Measurements from ENCODE around the gene TOP1.

The TOP1 gene

GRCh38 chr20:41038149-41038877 is 9.7 kb downstream of the TOP1 start:
- no peak for TF ChIP-seq CTCF (IDR thresholded peaks at IDR 0.05; ENCODE audit: poor library complexity, severe bottlenecking)
- no peak for DNase-seq (ENCODE audit: low spot score)
- ATAC-seq (ENCODE audit: low read depth), result no peak
- no peaks in the 10 kb centered on the region for H3K27me3 ChIP-seq (ENCODE audit: insufficient read depth, poor library complexity, severe bottlenecking)
- peaks cover 31% of the 10 kb centered on the region for H3K4me1 ChIP-seq (ENCODE audit: insufficient read depth, poor library complexity, severe bottlenecking)
- H3K27ac ChIP-seq (ENCODE audit: poor library complexity, severe bottlenecking), result peak overlapping the region; percentile 0
- H3K9me3 ChIP-seq (ENCODE audit: severe bottlenecking), result no peaks in the 10 kb centered on the region
- no peak overlapping the region for H3K4me3 ChIP-seq (ENCODE audit: severe bottlenecking)
- H3K36me3 ChIP-seq (ENCODE audit: low read depth), result peaks cover 94% of the 10 kb centered on the region

GRCh38 chr20:41038878-41039404 is 10.3 kb downstream of the TOP1 start:
- peaks cover 94% of the 10 kb centered on the region for H3K36me3 ChIP-seq (ENCODE audit: low read depth)
- peak overlapping the region; percentile 0 for H3K27ac ChIP-seq (ENCODE audit: poor library complexity, severe bottlenecking)
- H3K4me1 ChIP-seq (ENCODE audit: insufficient read depth, poor library complexity, severe bottlenecking), result peaks cover 26% of the 10 kb centered on the region
- no peak for DNase-seq (ENCODE audit: low spot score)
- ATAC-seq (ENCODE audit: low read depth), result peak; percentile 19; the same call in 2 of the 3 replicates
- no peaks in the 10 kb centered on the region for H3K9me3 ChIP-seq (ENCODE audit: severe bottlenecking)
- H3K27me3 ChIP-seq (ENCODE audit: insufficient read depth, poor library complexity, severe bottlenecking), result no peaks in the 10 kb centered on the region
- TF ChIP-seq CTCF (IDR thresholded peaks at IDR 0.05; ENCODE audit: poor library complexity, severe bottlenecking), result no peak
- H3K4me3 ChIP-seq (ENCODE audit: severe bottlenecking), result no peak overlapping the region

GRCh38 chr20:41040855-41041254 is 12.2 kb downstream of the TOP1 start:
- no peak for ATAC-seq (ENCODE audit: low read depth)
- Histone ChIP-seq H3K9me3 (ENCODE audit: severe bottlenecking) (no peaks in the 10 kb centered on the region), H3K27me3 (ENCODE audit: insufficient read depth, poor library complexity, severe bottlenecking) (no peaks in the 10 kb centered on the region), H3K4me3 (ENCODE audit: severe bottlenecking) (no peak overlapping the region), H3K27ac (ENCODE audit: poor library complexity, severe bottlenecking) (no peak overlapping the region), H3K36me3 (ENCODE audit: low read depth) (peaks cover 80% of the 10 kb centered on the region), H3K4me1 (ENCODE audit: insufficient read depth, poor library complexity, severe bottlenecking) (peaks cover 30% of the 10 kb centered on the region)
- no peak for TF ChIP-seq CTCF (IDR thresholded peaks at IDR 0.05; ENCODE audit: poor library complexity, severe bottlenecking)
- no peak for DNase-seq (ENCODE audit: low spot score)

DNA sequence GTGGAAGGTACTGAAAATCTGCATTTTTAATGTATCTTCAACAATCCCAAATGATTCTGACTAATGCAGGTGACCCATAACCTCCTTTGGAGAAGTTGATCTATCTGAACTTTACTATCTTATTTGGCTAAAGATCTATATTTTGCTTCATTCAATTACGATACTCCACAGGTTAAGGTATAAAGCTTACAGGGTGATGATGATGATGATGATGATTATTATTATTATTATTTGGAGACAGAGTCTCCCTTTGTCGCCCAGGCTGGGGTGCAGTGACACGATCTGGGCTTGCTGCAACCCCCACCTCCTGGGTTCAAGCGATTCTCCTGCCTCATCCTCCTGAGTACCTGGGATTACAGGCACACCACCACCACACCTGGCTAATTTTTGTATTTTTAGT is 13.1 kb downstream of the TOP1 start:
- peaks cover 36% of the 10 kb centered on the region for H3K4me1 ChIP-seq (ENCODE audit: insufficient read depth, poor library complexity, severe bottlenecking)
- no peaks in the 10 kb centered on the region for H3K9me3 ChIP-seq (ENCODE audit: severe bottlenecking)
- no peak for DNase-seq (ENCODE audit: low spot score)
- H3K36me3 ChIP-seq (ENCODE audit: low read depth), result peaks cover 73% of the 10 kb centered on the region
- ATAC-seq (ENCODE audit: low read depth), result no peak
- H3K27me3 ChIP-seq (ENCODE audit: insufficient read depth, poor library complexity, severe bottlenecking), result no peaks in the 10 kb centered on the region
- TF ChIP-seq CTCF (IDR thresholded peaks at IDR 0.05; ENCODE audit: poor library complexity, severe bottlenecking), result no peak
- H3K27ac ChIP-seq (ENCODE audit: poor library complexity, severe bottlenecking), result no peak overlapping the region
- no peak overlapping the region for H3K4me3 ChIP-seq (ENCODE audit: severe bottlenecking)
